ENCODE results near the gene IFT81. TPM values are rescaled to one million over a fixed set of nuclear protein-coding genes. Genes with fewer than 3 reads are reported as not detected.
A peak's percentile ranks its signal among the peaks of the same experiment; 100 is the strongest.
"Not testable (repeated sequence)": the region's sequence is repeated elsewhere in the genome, so short reads cannot be mapped to it uniquely, and the experiment has no call there.

The IFT81 gene
- total RNA-seq, 1 donor from 2014 or later, result 10.2 TPM

DNA sequence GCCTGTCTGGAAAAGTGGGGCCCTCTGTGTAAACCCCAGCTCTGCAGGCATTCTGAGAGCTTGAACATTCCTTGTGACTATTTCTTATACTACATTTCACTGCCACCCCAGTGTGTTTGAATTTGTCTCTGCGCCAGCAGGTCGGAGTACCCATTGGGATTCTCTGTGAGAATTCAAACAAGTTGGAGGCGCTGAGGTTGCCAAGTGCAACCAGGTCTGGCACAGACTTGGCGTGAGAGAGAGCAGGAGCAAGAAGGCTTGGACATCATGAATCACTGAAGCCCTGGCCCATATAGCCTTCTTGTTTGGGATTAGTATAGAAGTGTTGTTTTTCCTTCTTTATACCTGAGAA lies 123.9 kb downstream of the IFT81 start:
- no peak for DNase-seq

DNA sequence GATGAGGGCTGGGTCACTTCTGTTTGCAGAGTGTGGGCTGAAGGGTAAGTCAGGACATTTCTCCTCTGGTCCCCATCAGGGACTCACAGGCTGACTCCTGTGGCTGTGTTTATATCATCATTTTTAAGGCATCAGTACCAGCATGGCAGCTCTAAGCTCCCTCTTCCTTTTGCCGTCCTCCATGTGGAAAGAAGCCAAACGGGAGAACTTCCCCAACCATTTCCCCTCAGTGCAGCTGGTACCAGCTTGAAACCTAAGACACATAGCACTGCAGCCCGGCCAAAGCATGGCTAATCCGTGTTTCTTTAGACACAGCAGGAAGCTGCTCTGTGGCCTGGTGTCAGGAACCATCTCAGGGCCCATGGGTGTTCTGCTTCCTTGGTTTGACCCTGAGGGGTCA lies 124.9 kb downstream of the IFT81 start:
- DNase-seq, result peak; percentile 43

DNA sequence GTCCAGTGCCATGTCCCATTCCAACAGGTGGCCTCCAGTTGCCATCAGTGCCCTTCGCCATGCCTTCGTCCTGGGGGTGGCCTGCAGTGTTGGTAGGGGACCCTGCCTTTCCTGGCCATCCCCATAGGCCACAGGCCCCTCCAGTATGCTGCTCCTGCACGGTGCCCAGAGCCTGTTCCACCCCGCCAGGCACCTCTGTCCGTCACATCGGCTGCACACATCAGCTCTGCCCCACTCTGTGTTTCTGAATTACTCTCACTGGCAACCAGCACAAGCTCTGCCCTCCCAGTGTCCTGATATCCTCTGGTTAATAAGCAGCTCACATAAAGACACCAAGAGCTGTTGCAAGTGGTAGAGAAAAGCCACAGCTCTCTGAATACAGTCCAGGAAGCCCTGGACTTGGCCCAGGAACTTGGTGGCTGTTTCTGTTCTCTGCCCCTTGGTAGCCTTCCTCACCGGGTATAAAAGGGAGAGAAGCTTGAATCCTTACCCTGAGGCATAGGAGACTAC lies 125.6 kb downstream of the IFT81 start:
- DNase-seq, result no peak

DNA sequence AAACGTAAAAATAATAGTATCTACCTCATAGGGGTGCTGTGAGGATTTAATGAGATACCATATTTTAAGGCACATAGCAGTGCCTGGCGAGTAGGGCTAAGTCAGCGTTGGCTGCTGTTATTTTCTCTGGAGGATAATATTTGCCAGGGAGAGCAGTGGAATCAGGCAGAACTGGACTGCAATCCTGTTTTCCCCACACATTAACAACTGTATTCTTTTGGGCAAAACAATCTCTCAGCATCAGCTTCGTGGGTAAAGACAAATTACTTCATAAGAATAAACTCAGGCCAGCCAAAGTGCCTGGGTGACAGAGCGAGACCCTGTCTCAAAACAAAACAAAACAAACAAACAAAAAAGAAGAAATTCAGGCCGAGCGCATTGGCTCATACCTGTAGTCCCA lies 127.2 kb downstream of the IFT81 start:
- DNase-seq, result no peak

DNA sequence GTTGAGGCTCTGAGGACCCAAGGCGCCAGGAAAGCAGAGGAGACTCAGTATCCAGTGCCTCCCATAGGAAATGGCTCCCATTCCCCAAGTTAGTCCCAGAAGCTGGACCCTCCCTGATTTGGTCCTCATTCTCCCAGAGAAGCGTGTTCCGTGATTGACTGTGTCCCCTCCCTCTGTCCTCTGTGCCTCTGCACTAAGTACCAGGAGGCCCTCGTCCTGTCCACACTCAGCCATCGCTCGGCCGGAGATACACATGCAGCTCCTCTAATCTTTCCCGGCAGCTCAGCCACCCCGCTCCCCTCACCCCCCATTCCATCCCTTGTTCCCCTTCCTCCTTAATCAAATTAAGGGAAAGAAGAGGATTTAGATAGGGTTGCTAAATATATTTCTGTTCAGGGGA lies 128.6 kb downstream of the IFT81 start:
- DNase-seq, result no peak

DNA sequence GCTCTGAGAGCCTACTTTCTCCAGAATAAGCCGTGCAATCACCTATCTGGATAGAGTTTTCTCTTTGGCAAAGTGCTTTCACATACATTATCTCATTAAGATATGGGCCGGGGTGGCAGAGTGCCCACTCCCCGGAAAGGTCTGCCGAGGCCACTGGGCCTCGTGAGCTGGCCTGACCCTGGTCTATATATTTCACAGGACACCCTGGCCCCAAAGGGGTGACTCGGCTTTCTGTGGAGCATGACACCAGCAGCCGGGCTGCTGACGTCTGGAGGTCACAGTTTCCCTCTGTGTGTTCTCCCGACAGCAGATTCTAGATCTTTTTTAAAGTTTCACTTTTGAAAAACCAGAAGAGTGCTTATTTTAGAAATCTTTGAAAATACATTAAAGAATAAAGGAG lies 129.0 kb downstream of the IFT81 start:
- no peak for DNase-seq

DNA sequence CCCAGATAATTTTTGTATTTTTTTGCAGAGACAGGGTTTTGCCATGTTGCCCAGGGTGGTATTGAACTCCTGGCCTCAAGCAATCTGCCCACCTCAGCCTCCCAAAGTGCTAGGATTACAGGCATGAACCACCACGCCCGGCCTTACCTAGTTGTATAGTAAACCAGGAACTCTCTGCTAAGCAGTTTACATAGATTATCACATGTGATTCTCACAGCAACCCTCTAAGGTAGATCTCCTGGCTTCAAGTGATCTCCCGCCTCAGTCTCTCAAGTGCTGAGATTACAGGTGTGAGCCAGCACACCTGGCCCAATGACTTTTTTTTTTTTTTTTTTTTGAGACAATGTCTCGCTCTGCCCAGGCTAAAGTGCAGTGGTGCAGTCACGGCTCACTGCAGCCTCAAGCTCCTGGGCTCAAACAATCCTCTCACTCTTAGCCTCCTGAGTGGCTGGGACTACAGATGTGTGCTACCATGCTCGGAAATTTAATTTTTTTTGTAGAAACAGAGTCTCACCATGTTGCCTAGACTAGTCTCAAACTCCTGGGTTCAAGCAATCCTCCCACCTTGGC lies 130.9 kb downstream of the IFT81 start:
- no peak for DNase-seq

DNA sequence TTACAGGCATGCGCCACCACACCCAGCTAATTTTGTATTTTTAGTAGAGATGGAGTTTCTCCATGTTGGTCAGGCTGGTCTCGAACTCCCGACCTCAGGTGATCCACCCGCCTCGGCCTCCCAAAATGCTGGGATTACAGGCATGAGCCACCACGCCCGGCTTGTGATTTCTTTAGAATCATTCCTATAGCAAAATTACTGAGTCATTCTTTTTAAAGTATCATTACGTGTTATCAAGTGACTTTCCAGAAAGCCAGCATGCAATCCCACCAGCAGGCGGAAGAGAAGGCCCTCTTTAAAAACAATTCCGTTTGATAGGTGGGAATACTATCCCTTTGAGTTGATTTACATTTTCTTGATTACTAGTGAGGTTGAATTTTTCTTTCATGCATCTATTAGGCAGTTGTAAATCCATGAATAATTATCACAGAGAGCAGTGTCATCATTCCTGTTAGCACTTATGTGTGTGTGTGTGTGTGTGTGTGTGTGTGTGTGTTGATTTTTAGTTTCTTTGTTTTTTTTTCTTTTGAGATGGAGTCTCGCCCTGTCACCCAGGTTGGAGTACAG lies 131.8 kb downstream of the IFT81 start:
- DNase-seq, result not testable (repeated sequence)

DNA sequence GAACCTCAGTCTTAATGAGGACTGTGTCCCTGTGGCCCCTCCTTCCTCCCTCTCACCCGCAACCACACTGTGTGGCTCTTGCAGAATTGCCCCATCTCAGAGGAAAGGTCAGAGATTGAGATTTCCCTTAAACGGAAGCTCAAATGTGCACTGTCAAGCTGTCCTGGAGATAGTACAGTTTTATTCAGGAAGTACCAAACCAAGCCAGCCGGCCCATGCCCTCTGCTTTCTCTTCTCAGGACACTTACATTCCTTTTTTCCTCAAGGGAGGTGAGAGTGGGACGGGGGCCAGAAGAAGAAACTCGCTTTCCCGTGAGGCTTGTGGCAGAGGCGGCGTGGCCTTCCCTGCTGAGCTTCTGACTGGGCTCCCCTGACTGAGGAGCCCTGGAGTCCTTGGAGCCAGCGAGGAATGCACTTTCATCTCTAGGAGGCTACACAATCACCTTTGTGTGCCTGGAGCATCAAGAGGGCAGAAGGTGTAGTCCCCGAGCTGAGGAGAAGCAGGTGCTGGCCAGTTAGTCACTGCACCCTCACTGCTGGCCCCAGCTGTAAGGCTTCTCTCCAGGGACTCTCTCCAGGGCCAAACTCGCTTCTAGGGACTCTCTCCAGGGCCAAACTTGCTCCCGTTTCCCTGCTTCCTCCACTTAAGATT lies 132.7 kb downstream of the IFT81 start:
- DNase-seq, result no peak

DNA sequence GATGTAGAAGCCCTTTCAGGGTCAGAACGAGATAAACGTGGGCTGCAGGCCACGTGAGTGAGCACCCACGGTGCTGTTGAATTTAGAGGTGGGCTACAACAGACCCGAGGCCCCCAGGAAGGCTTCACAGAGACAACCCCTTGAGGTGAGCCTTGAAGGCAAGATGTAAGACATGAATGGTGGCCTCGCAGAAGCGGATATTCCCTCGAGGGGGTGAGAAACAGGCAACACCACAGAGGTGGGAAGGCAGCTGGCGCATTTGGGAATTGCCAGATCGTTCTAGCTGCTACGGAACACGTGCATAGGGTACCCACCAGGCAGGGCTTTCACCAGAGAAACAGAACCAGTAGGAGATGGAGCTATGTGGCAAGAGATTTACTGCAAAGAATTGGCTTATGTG lies 134.3 kb downstream of the IFT81 start:
- DNase-seq, result no peak

DNA sequence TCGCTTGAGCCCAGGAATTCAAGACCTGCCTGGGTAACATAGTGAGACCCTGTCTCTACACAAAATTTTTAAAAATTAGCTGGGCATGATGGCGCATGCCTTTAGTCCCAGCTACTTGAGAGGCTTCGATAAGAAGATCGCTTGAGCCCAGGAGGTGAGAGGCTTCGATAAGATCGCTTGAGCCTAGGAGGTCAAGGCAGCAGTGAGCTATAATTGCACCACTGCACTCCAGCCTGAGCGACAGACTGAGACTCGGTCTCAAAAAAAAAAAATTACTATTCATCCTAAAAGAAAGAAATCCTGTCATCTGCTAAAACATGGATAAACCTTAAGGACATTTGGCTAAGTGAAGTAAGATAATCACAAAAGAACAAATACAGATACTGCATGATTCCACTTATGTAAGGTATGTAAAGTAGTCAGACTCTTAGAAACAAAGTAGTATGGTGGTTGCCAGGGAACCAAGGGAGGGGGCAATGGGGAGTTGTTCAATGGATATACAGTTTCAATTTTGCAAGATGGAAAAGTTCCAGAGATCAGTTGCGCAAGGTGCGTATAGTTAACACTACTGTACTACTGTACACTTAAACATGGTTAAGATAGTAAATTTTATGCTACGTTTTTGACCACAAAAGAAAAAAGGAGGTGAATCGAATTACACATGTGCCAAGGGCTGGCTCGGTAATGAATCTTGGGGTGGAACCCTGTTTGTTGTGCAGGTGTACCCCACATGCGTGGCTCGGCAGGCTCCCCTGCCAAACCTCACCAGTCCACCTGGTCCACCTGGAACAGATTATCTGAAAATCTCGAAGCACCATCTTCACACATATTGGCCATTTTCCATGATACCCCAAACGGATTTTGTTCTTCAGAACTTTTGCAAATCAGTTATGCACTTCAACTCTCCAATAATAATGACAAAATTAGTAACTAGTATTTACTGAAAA lies 138.6 kb downstream of the IFT81 start:
- no peak for DNase-seq

DNA sequence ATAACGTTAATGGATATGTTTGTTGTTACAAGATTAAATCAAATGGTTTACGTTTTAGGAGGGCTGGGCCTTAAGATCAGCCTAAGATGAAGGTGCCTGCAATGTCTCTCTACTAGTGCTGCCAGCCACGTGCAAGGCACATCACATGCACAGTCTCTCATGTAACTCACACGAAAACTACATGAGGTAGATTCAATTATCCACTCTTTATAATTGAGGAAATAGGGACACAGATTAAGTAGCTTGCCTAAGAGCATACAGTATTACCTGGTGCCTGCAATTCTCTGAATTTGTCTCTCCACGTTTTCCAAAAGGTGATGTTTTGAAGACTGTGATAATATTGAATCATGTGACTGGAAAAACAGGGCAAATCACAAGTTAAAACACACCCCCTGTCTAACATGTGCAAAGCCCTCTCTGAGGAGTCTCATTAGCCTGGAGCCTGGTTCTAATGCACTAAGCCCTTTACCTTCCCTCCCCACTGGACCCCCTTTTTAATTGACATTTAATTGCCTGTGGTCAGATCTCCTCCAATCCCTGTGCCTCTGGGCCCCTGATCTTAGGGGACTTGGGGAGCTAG lies 142.3 kb downstream of the IFT81 start:
- DNase-seq, result no peak

DNA sequence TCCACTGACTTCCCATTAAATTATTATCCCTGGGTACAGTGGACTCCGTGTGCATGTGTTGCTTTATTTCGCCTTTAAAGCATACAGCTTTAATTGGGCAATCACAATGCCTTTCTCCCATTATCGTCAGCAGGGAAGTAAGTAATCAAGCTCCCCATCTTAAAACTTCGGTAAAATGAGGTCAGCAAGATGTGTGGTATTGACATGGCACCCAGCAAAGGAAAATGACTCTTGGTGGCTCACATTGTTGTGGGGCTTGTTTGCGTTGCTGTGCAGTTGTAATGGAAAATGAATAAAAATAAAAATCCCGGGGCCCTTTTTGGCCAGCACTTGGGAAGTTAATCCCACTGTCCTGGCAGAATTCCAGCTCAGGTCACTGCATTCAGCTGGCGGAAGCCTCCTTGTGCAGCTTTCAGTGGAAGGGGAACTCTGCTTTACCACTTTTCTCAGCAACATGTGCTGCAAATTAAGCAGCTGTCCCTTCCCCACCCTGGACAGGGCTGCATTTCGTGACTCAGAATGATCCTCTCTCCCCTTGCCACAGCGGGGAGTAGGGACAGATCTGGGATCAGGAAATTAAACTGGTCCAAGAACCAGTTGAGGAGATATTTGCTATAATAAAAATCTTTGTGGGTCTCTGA lies 142.9 kb downstream of the IFT81 start:
- DNase-seq, result peak; percentile 90

Other genes starting within 250 kb of the IFT81 start
- 60.4 and 79.8 TPM in 2 replicates for gene GLTP, start 243.8 kb upstream of the IFT81 start, total RNA-seq
- gene TCHP, start 224.1 kb upstream of the IFT81 start, total RNA-seq, result 7.5 and 17.4 TPM in 2 replicates
- 54.6 and 61.4 TPM in 2 replicates for gene GIT2, start 128.0 kb upstream of the IFT81 start, total RNA-seq
- gene ANKRD13A, start 124.9 kb upstream of the IFT81 start, total RNA-seq, result 68.9 and 86.0 TPM in 2 replicates
- gene C12orf76, start 75.8 kb upstream of the IFT81 start, total RNA-seq, result 12.6 and 23.5 TPM in 2 replicates
- 84.6 and 176 TPM in 2 replicates for gene ATP2A2, start 156.9 kb downstream of the IFT81 start, total RNA-seq

Measured in dermis blood vessel endothelial cell (primary cell).